DND-41 (cell line): ENCODE data around the gene PTPRN2.

Experiments used
- CTCF ChIP-seq: IDR thresholded peaks from 2 replicates; pipeline ENCODE4 v1.5.1; 2012; ENCODE audit warnings: borderline replicate concordance, low read length, moderate library complexity, mild to moderate bottlenecking; ENCODE audit not compliant: poor library complexity, severe bottlenecking; ENCODE audit errors: extremely low read depth
- EZH2 ChIP-seq: IDR thresholded peaks from 3 replicates; pipeline ENCODE4 v1.6.1; 2012; ENCODE audit warnings: borderline replicate concordance, low read depth, mild to moderate bottlenecking, moderate library complexity, low read length, inconsistent platforms; ENCODE audit not compliant: severe bottlenecking

DNA sequence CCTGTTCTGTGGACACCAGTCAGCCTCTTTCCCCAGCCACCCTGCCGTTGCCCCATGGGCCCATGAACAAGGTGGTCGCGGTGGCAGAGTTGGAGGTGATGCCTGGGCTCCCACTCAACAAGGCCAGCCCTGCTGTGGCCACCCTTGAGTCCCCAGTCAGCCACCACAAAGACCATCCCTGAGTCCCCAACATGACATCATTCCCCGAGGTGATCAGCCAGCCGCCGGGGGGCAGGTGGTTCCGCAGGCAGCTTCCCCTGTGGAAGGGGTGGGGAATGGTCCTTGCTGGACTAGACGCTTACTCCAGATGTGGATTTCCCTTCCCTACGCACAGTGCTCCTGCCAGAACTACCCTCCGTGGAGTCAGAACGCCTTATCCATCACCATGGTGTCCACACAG is 271.7 kb downstream of the PTPRN2 start:
- TF ChIP-seq CTCF (no peak), EZH2 (no peak)
